GM12878 (cell line): ENCODE data around the gene PRR7. TPM values are rescaled to one million over a fixed set of nuclear protein-coding genes. Genes with fewer than 3 reads are reported as not detected.

Source experiments
- ATAC-seq: fragments of 200-7000 bp; cut with Tn5 transposase; 3 replicates; pipeline ENCODE4 v1.9.1; 2020; ENCODE audit warnings: mild to moderate bottlenecking, moderate library complexity
- BruUV-seq: library from RNA; stranded (reverse); fragments of 400-500 nt; replicated peaks from 2 replicates; lab custom pipeline; 2021; lab: Mats Ljungman, UMichigan
- CTCF ChIA-PET: fragments of 300-600 bp; sonication (Branson Sonifier 250); formaldehyde crosslinking; extraction: SDS; loops from one replicate; lab custom pipeline; 2021; ENCODE audit warnings: inconsistent platforms; lab: Yijun Ruan, JAX
- POLR2A ChIA-PET: fragments of 350-600 bp; formaldehyde crosslinking; extraction: SDS; loops from one replicate; lab custom pipeline; 2021; ENCODE audit warnings: inconsistent platforms; lab: Charles Lee
- RAD21 ChIA-PET: fragments of 300-600 bp; sonication (Branson Sonifier 250); formaldehyde crosslinking; loops from one replicate; lab custom pipeline; 2023; ENCODE audit warnings: antibody characterized with exemption; ENCODE audit not compliant: unreplicated experiment; lab: Charles Lee
- SMC1A ChIA-PET: fragments of 300-600 bp; sonication (Branson Sonifier 250); formaldehyde crosslinking; loops from one replicate; lab custom pipeline; 2023; ENCODE audit not compliant: unreplicated experiment, uncharacterized antibody; lab: Charles Lee
- DNase-seq: peaks from one replicate; pipeline ENCODE4 v3.0.0-alpha.2; 2011; ENCODE audit warnings: low read depth, low spot score
- FAIRE-seq: peaks from 3 replicates; lab custom pipeline; 2011; peaks lifted over from hg19 to GRCh38; lab: Jason Lieb, UNC
- H2AFZ ChIP-seq: 2 replicates; pipeline ENCODE4 v1.6.0; 2011; ENCODE audit warnings: low read depth, low read length, control low read depth; ENCODE audit not compliant: control insufficient read depth
- H3K27ac ChIP-seq: 2 replicates; pipeline ENCODE4 v1.5.1; 2011; ENCODE audit warnings: control low read depth; ENCODE audit not compliant: control insufficient read depth, insufficient read depth
- H3K27me3 ChIP-seq, 2 experiments: replicated peaks in 1 of 2; 2 replicates each; pipeline versions ENCODE4 v1.6.0 to v1.6.1; 2011; ENCODE audit warnings: low read length in 1 of 2; ENCODE audit not compliant: control insufficient read depth in 2 of 2, insufficient read depth in 2 of 2
- H3K36me3 ChIP-seq, 2 experiments: 2 replicates each; pipeline ENCODE4 v1.5.1; 2011; ENCODE audit warnings: low read length in 1 of 2; ENCODE audit not compliant: control insufficient read depth in 2 of 2, insufficient read depth in 2 of 2
- H3K4me1 ChIP-seq: 2 replicates; pipeline ENCODE4 v1.6.1; 2011; ENCODE audit warnings: mild to moderate bottlenecking, low read length, moderate library complexity, mixed read lengths; ENCODE audit not compliant: control insufficient read depth, insufficient read depth
- H3K4me2 ChIP-seq: 2 replicates; pipeline ENCODE4 v1.6.0; 2011; ENCODE audit warnings: control low read depth; ENCODE audit not compliant: control insufficient read depth, insufficient read depth
- H3K4me3 ChIP-seq: fragments of 200-600 bp; sonication (generic); 2 replicates; pipeline ENCODE4 v1.5.1; 2016
- H3K79me2 ChIP-seq: 2 replicates; pipeline ENCODE4 v1.6.0; 2011; ENCODE audit warnings: low read length; ENCODE audit not compliant: control insufficient read depth, insufficient read depth
- H3K9ac ChIP-seq: 2 replicates; pipeline ENCODE4 v1.8.0; 2011; ENCODE audit warnings: low read length, control low read depth, mixed read lengths; ENCODE audit not compliant: control insufficient read depth, insufficient read depth
- H3K9me3 ChIP-seq: replicated peaks from 3 replicates; pipeline ENCODE4 v1.5.1; 2011; ENCODE audit warnings: mild to moderate bottlenecking, low read length; ENCODE audit not compliant: control insufficient read depth, insufficient read depth
- H4K20me1 ChIP-seq: 2 replicates; pipeline ENCODE4 v1.6.0; 2011; ENCODE audit not compliant: control insufficient read depth, insufficient read depth
- ATF7 ChIP-seq: fragments of 450-650 bp; IDR thresholded peaks from 2 replicates; pipeline ENCODE4 v1.6.1; 2016; ENCODE audit warnings: low read depth, mild to moderate bottlenecking
- CBFB ChIP-seq: IDR thresholded peaks from 2 replicates; pipeline ENCODE4 v1.6.1; 2016; ENCODE audit warnings: antibody characterized with exemption, low read depth
- EGR1 ChIP-seq, 2 experiments: IDR thresholded peaks; 1 replicate in 1 of 2; 2 replicates in 1 of 2; pipeline ENCODE4 v1.6.1; 2011 to 2012; ENCODE audit warnings: low read depth in 2 of 2, low read length in 2 of 2, borderline replicate concordance in 1 of 2, mild to moderate bottlenecking in 1 of 2, moderate library complexity in 1 of 2
- ETV6 ChIP-seq, 2 experiments: fragments of 450-650 bp in 1 of 2; IDR thresholded peaks in 1 of 2; conservative IDR thresholded peaks in 1 of 2; 2 replicates each; pipeline ENCODE4 v1.6.1; 2014; ENCODE audit warnings: antibody characterized with exemption in 1 of 2, borderline replicate concordance in 1 of 2, low read depth in 1 of 2, mild to moderate bottlenecking in 1 of 2, moderate library complexity in 1 of 2
- IRF4 ChIP-seq: IDR thresholded peaks from 2 replicates; pipeline ENCODE4 v1.6.1; 2011; ENCODE audit warnings: low read depth, low read length
- MEF2B ChIP-seq: fragments of 450-650 bp; IDR thresholded peaks from 2 replicates; pipeline ENCODE4 v1.6.1; 2018; ENCODE audit warnings: mild to moderate bottlenecking, moderate library complexity; ENCODE audit not compliant: partially characterized antibody, poor library complexity, severe bottlenecking
- NFYA ChIP-seq: IDR thresholded peaks from 2 replicates; pipeline ENCODE4 v1.6.1; 2011; ENCODE audit warnings: low read depth, mild to moderate bottlenecking, low read length, improper control_type of control experiment, borderline replicate concordance
- NR2F1 ChIP-seq: fragments of 450-650 bp; conservative IDR thresholded peaks from 2 replicates; pipeline ENCODE4 v1.6.1; 2017; ENCODE audit warnings: mild to moderate bottlenecking
- PAX5 ChIP-seq: IDR thresholded peaks from 2 replicates; pipeline ENCODE4 v1.6.1; 2011; ENCODE audit warnings: low read depth, low read length, borderline replicate concordance
- POLR2A ChIP-seq: IDR thresholded peaks from 2 replicates; pipeline ENCODE4 v1.6.1; 2011; ENCODE audit warnings: low read depth, mild to moderate bottlenecking, low read length
- POLR2AphosphoS5 ChIP-seq: IDR thresholded peaks from 2 replicates; pipeline ENCODE4 v1.6.1; 2011; ENCODE audit warnings: mild to moderate bottlenecking, low read length, inconsistent platforms
- RUNX3 ChIP-seq: IDR thresholded peaks from 2 replicates; pipeline ENCODE4 v1.6.1; 2012; ENCODE audit warnings: low read length, inconsistent platforms
- SUPT20H ChIP-seq: IDR thresholded peaks from 2 replicates; pipeline ENCODE4 v1.6.1; 2011; ENCODE audit warnings: low read depth, mild to moderate bottlenecking, low read length, moderate library complexity, borderline replicate concordance; ENCODE audit not compliant: control insufficient read depth
- TCF12 ChIP-seq: IDR thresholded peaks from 2 replicates; pipeline ENCODE4 v1.6.1; 2011; ENCODE audit warnings: low read depth, mild to moderate bottlenecking, low read length
- TCF3 ChIP-seq: IDR thresholded peaks from 2 replicates; pipeline ENCODE4 v1.6.1; 2012; ENCODE audit warnings: low read depth, mild to moderate bottlenecking, low read length, borderline replicate concordance; ENCODE audit not compliant: insufficient read depth
- YY1 ChIP-seq: IDR thresholded peaks from 2 replicates; pipeline ENCODE4 v1.6.1; 2011; ENCODE audit warnings: low read depth, mild to moderate bottlenecking, low read length
- ZNF274 ChIP-seq: IDR thresholded peaks from one replicate; pipeline ENCODE4 v1.8.0; 2011; ENCODE audit not compliant: insufficient read length, insufficient read depth
- WGBS: methylation state at CpG from one replicate; pipeline ENCODE4 v1.1.6; 2016; ENCODE audit warnings: low lambda C conversion rate; ENCODE audit not compliant: insufficient replicate concordance, insufficient coverage; ENCODE audit errors: missing lambda C conversion rate; 5-methylcytosine and 5-hydroxymethylcytosine counted together
- in situ Hi-C: fragments of 300-500 bp; cut with MboI; formaldehyde crosslinking; loops from 9 replicates; pipeline ENCODE4 v1.14.3; 2018; ENCODE audit warnings: mixed read lengths
- intact Hi-C: fragments of 100-400 bp; cut with micrococcal nuclease; formaldehyde crosslinking; loops from one replicate; pipeline ENCODE4 v1.14.2; 2022; ENCODE audit not compliant: unreplicated experiment
- polyA plus RNA-seq, 11 experiments: library from polyadenylated mRNA; depleted of rRNA in 4 of 11; unstranded in 6 of 11; stranded (reverse) in 5 of 11; fragments of >200 nt; fragmentation: Nextera tagmentation in 4 of 11; fragmentation: Illumina TruSeq in 1 of 11; extraction: Ambion mirVana in 4 of 11; extraction: Trizol in 1 of 11; gene quantifications; 1 replicate in 1 of 11; 2 replicates in 10 of 11; pipeline versions ENCODE4 v1.2.1 to v1.2.3, GENCODE V29; 2011 to 2016; ENCODE audit warnings: inconsistent platforms in 2 of 11, missing spikeins in 2 of 11, low read depth in 1 of 11
- total RNA-seq, 4 experiments: library from RNA; depleted of rRNA in 3 of 4; stranded (reverse); fragments of >200 nt in 3 of 4; fragmentation: Illumina TruSeq in 1 of 4; extraction: Trizol in 1 of 4; gene quantifications; 2 replicates each; pipeline versions ENCODE4 v1.2.1 to v1.2.3, GENCODE V29; 2013 to 2021
- TF ChIP-seq, protein P1 (sequence below): fragments of 450-650 bp; IDR thresholded peaks from 2 replicates; pipeline ENCODE4 v1.6.1; 2017; ENCODE audit warnings: mild to moderate bottlenecking
- TF ChIP-seq, protein P2 (sequence below): IDR thresholded peaks from 2 replicates; pipeline ENCODE4 v1.6.1; 2011; ENCODE audit warnings: borderline replicate concordance, low read depth, mild to moderate bottlenecking, moderate library complexity, low read length; ENCODE audit not compliant: insufficient read depth, poor library complexity, severe bottlenecking

Gene PRR7
- total and polyA plus RNA-seq, 10 of the 15 experiments (the other 5 are each of a cell fraction or from before 2014, with no cell fraction given) = 0.09 to 18.8 (median 4.6) TPM; not detected in 2

DNA sequence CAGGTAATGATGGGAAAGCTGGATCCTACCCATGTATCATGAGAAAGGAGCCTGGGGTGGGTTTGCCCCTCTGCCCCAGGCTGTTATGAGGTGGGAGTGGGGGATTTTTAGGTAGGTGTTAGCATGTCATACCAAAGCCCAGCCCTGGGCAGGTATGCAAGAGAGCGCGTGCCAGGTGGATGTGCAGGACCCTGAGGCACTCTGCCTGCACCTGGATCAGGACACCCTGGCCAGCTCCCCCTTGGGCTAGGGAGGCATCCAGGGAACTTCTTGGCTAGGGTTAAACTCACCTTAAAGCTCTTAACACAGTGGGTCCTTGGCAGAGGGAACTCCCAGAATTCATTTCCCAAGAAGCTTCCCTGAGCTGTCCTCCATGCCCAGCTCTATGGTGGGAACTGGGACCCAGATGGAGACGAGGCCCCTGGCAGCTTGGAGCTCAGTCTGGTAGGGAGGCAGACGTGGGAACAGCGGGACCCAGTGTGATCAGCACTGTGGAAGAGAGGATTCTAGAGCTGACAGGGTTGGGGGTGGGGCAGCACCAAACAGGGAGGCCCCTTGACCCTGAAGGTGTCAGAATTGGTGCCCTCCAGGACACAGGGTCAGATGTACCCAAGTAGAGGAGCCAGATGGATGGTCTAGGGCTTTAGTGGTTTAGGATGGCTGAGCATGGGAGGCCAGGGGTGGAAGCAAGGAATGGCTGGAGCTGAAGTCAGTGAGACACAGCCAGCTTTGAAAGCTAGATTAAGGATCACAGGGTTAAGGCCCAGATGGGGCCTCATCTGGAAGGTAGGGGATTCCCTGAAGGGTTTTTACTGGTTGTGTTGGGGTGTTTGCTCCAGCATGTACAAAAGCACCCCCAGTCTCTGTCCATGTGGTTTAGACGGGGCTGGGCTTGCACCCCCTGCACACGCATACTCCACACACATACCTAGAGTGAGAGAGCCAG lies 2.2 kb upstream of the PRR7 start:
- no peaks in the 10 kb centered on the region for H4K20me1 ChIP-seq
- H3K9ac ChIP-seq = peak overlapping the region; percentile 14
- H3K4me3 ChIP-seq = no peak overlapping the region
- RAD21 ChIA-PET = interaction anchor here (0.6 to 13.5 kb wide), 7 partner anchors 11 to 126 kb away, joined by 3 to 291 read pairs (median 20); partner anchors contain the start of gene GRK6
- H3K9me3 ChIP-seq = no peaks in the 10 kb centered on the region
- FAIRE-seq (peak; percentile 31), DNase-seq (no peak), ATAC-seq (peak; percentile 4)
- POLR2A ChIA-PET = interaction anchor here (0.6 to 13.6 kb wide), 8 partner anchors 10 to 81 kb away, joined by 3 to 358 read pairs (median 7); partner anchors contain the start of genes F12 and GRK6
- 46% methylated on average over 7 of the region's 7 CpGs for WGBS
- peaks cover 0 to 9% of the 10 kb centered on the region in 2 experiments; a peak in 3 of 4 replicates for H3K36me3 ChIP-seq
- in situ Hi-C loops = loop anchor here (5.0 kb wide), 1 partner anchor 127 kb away; no protein-coding TSS in a partner anchor
- H3K4me1 ChIP-seq = peaks cover 32% of the 10 kb centered on the region
- CTCF ChIA-PET = interaction anchor here (1.1 to 16.4 kb wide), 9 partner anchors 10 to 134 kb away, joined by 3 to 391 read pairs (median 10); partner anchors contain the start of genes GRK6 and PFN3
- H3K27ac ChIP-seq = peak overlapping the region; percentile 59
- peak overlapping the region; percentile 5 for H3K4me2 ChIP-seq
- SMC1A ChIA-PET = interaction anchor here (1.3 to 7.4 kb wide), 6 partner anchors 10 to 58 kb away, joined by 5 to 105 read pairs (median 12); partner anchors contain the start of gene PFN3
- TSS peak; percentile 49 for BruUV-seq
- intact Hi-C loops = no loop called here
- no peak overlapping the region for H2AFZ ChIP-seq
- peaks cover 14% of the 10 kb centered on the region for H3K79me2 ChIP-seq
- H3K27me3 ChIP-seq = no peaks in the 10 kb centered on the region
- TF ChIP-seq, protein P1, sequence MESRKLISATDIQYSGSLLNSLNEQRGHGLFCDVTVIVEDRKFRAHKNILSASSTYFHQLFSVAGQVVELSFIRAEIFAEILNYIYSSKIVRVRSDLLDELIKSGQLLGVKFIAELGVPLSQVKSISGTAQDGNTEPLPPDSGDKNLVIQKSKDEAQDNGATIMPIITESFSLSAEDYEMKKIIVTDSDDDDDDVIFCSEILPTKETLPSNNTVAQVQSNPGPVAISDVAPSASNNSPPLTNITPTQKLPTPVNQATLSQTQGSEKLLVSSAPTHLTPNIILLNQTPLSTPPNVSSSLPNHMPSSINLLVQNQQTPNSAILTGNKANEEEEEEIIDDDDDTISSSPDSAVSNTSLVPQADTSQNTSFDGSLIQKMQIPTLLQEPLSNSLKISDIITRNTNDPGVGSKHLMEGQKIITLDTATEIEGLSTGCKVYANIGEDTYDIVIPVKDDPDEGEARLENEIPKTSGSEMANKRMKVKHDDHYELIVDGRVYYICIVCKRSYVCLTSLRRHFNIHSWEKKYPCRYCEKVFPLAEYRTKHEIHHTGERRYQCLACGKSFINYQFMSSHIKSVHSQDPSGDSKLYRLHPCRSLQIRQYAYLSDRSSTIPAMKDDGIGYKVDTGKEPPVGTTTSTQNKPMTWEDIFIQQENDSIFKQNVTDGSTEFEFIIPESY = no peak
- TF ChIP-seq MEF2B (no peak), PAX5 (peak; percentile 17; the same call in 1 of the 2 replicates), NR2F1 (peak; percentile 75), ETV6 (conservative IDR thresholded peaks at IDR 0.05 in 1 of 2, IDR thresholded peaks at IDR 0.05 in 1 of 2; ENCODE audit: borderline replicate concordance in 1 of 2, low read depth in 1 of 2) (no peak), SUPT20H (no peak), TCF12 (0 out of 2 replicates have a peak, but pooled peaks have one; percentile 6), YY1 (0 out of 2 replicates have a peak, but pooled peaks have one; percentile 8), POLR2AphosphoS5 (peak; percentile 75), CBFB (0 out of 2 replicates have a peak, but pooled peaks have one; percentile 16), ATF7 (0 out of 2 replicates have a peak, but pooled peaks have one; percentile 13), IRF4 (0 out of 2 replicates have a peak, but pooled peaks have one; percentile 4), EGR1 (IDR thresholded peaks at IDR 0.05; ENCODE audit: borderline replicate concordance in 1 of 2, low read depth in 2 of 2, low read length in 2 of 2) (no peak), RUNX3 (peak; percentile 27; the same call in 1 of the 2 replicates), ZNF274 (no peak), NFYA (no peak), TCF3 (0 out of 2 replicates have a peak, but pooled peaks have one; percentile 3), POLR2A (peak; percentile 64)
- TF ChIP-seq, protein P2, sequence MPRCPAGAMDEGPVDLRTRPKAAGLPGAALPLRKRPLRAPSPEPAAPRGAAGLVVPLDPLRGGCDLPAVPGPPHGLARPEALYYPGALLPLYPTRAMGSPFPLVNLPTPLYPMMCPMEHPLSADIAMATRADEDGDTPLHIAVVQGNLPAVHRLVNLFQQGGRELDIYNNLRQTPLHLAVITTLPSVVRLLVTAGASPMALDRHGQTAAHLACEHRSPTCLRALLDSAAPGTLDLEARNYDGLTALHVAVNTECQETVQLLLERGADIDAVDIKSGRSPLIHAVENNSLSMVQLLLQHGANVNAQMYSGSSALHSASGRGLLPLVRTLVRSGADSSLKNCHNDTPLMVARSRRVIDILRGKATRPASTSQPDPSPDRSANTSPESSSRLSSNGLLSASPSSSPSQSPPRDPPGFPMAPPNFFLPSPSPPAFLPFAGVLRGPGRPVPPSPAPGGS = peak; percentile 10
